Measurements from ENCODE around the gene MED12L.

The MED12L gene

DNA sequence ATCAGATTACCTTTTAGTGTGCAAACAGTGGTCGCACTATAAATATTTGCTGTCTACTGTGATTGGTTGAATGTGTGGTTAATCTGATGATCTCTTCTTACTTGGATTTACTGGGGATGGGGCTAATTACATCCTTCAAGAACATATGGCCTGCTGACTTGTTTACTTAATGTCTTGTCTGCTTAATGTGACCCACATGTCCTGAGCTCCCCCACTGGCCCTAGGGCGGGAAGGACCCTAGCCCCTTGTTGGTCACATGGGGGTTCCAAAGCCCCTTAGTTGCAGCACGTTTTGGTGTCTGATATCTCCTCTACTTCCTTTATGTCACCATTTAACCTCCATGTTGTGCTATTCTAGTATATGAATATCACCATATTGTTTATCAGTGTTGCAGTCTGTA, 316.9 kb downstream of the MED12L start:
- no peak for DNase-seq (ENCODE audit: low read depth in 2 of 3, low spot score in 1 of 3)

DNA sequence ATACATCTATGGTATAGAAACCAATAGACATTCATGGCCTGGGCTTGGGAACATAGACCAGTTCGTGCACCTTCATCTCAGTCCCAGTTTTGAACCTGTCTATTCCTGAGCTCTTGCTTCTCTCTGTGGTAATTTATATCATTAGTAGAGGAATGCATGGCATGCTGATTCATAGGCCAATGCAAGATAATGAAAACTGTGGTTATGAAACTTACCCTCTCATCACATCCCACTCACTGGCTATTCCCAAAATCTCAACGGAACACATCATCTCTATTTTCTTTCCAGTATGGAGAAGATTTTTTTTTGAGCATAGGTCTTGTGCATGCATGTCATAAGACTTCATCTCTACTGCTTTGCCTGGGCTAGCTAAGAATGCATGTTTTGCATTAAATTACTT, 317.8 kb downstream of the MED12L start:
- DNase-seq (ENCODE audit: low read depth in 2 of 3, low spot score in 1 of 3) = no peak

DNA sequence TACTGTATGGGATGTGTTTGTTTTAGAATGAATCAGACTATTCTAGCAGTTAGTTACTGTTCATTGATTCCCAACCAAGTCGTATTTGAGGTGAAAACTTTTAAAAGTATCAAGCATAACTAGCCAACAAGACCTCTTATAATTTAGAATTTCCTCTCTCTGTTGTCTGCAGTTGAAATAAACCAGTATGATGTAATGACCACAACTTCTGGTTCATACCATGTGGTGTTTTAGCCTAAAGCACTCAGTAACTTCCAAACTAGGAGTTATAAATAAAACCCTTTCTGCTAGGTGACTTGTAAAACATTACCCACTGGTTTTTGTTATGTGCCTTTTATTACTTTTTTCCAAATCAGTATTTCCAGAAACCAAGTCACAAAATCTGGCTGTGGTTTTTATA, 318.9 kb downstream of the MED12L start:
- no peak for DNase-seq (ENCODE audit: low read depth in 2 of 3, low spot score in 1 of 3)

DNA sequence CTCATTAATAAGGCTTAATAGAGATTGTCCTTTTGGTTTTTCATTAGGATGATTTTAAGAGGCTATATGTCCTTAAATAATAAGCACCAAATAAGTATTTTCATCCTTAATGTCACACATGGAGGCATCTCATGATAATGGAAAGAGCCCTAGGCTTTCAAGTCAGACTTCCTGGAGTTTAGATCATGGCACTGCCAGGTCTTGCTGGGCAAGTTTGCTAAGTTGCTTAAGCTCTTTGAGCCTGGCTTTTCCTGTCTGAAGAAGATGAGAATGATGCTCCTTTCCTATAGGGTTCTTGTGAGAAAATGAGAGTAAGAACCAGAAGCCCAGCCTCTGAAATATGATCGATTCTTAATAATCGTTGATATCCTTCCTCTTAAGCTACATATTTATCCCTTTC, 322.5 kb downstream of the MED12L start:
- no peak for DNase-seq (ENCODE audit: low read depth in 2 of 3, low spot score in 1 of 3)

DNA sequence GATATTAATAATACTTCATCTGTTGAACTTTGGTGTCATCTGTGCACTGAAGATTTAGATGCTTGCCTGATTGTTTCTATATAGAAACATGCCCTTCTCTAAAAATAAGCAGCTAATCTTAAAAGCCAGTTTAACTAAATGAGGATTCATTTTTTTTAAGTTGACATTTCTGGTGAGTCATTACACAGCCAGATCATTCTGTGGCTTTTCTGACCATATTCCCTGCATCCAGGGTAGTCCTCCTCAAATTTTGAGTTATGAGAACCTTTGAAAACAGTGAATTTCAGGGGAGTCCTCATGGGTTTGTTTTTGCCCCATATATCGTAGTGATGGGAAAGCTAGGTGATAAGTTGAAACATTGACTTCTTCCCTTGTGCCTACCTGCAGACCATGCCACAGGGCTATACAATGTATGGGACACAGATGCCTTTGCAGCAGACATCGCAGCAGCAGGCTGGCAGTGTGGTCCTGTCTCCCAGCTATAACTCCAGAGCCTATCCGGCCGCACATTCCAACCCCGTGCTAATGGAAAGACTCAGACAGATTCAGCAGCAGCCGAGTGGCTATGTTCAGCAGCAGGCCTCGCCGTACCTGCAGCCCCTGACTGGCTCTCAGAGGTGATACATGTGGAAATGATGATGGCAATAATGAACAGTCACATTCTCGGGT, 325.6 kb downstream of the MED12L start:
- DNase-seq (ENCODE audit: low read depth in 2 of 3, low spot score in 1 of 3) = no peak

DNA sequence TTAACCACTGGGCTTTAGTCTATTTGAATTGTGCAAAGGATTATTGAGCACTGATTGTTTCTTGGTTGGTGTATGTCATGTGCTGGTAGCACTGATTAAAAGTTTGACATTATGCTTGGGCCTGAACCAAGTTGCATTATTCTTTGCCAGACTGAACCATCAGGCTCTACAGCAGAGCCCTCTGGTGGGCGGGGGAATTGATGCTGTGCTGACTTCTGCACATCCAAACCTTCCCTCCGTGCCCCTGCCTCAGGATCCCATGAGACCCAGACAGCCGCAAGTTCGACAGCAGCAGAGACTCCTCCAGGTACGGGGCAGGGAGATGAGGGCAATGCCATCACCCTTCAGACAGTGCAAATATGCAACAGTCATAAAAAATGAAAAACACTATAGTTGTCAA, 327.5 kb downstream of the MED12L start:
- DNase-seq (ENCODE audit: low read depth in 2 of 3, low spot score in 1 of 3) = no peak

DNA sequence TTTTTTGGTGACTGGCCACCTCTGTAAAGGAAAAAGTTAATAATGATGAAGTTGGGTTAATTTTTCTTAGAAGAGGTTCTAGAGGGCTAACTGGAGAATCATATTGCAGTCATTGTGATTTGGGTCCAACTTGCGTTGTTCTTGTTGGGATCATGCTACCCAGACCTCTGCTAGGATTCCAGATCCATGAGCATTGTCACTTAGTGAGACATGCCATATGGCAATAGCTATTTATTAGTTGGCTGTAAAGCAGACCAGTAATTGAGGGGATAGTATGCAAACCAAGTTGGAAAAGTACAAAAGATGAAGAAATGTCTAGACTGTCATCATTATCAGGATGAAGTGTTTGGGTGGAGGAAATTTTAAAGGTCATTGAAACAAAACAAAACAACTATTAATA, 329.8 kb downstream of the MED12L start:
- DNase-seq (ENCODE audit: low read depth in 2 of 3, low spot score in 1 of 3) = no peak

DNA sequence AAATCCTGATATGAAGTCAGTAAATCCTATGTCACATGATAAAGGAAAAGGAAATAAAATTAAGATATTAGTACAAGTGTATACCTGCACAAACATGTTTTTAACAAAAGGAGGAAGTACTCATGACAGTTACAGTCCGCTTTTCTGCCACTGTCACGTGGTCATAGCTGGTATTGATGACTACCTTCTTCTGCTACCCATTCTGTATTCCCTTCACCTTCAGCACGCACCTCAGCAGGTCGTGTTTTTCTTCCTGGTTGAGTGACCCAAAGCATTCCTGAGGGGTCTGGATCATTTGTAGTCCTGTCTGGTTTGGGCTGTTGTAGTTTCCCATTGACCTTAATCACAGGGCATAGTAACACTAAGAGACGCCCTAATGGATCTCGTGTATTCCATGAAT, 334.3 kb downstream of the MED12L start:
- no peak for DNase-seq (ENCODE audit: low read depth in 2 of 3, low spot score in 1 of 3)

DNA sequence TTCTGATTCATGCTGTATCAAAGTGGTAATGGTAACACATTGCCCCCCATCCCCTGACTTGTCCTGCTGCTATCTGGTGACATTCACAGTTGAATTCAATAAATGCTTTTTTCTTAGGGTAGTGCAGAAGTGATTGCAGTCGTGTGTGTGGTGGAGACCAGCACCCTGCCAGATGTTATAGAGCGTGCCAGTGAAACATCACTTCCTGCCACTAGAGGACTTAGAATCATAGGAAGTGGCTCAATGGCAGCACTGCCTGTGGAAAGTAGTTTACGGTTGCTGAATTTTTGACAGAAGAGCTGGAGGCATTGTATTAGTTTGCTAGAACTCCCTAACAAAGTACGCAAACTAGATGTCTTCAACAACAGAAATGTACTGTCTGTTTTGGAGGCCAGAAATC, 336.5 kb downstream of the MED12L start:
- DNase-seq (ENCODE audit: low read depth in 2 of 3, low spot score in 1 of 3) = no peak

DNA sequence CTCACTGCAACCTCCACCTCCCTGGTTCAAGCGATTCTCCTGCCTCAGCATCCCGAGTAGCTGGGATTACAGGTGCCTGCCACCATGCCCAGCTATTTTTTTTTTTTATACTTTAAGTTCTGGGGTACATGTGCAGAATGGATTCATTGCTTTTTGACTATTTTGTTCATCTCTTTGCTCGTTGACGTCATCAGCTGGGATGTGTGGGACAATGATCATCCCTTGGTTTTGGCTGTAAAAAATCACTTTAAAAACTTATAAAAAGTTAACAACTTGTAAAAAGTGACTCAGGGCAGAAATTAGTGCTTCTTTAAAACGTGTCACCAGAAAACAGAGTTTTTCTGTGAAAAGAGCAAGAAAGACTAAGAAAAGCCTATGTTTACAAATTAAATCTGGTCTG, 337.6 kb downstream of the MED12L start:
- DNase-seq (ENCODE audit: low read depth in 2 of 3, low spot score in 1 of 3) = no peak

DNA sequence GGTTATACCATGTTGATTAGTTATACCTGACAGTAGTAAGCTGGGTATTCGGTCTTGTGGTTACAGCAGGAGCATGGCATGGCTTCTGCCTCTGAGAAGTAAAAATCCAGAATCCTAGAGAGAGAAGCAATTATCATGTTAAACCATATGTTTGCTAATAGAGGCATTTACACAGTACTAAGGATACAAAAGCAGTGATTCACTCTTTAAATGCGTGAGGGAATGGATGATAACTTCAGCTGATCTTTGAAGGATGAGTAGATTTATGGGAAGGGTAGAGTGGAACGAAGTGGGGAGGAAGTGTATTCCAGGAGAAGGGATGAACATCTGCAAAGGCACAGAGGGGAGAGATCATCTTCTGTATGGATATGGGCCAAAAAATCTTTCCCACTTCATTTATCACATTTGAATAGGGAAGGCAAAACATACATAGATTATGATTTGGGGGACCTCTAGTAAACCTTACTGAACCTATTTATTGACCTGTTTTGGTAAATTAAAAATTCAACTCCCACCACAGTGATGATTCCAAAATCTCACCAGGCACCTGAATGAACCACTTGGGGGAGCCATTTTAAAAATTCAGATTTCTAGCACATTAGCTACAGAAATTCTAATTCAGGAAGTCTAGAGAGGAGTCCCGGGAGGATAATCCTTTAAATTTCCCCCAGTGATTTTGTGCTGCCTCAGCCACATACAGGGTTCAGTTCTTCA, 340.3 kb downstream of the MED12L start:
- no peak for DNase-seq (ENCODE audit: low read depth in 2 of 3, low spot score in 1 of 3)

DNA sequence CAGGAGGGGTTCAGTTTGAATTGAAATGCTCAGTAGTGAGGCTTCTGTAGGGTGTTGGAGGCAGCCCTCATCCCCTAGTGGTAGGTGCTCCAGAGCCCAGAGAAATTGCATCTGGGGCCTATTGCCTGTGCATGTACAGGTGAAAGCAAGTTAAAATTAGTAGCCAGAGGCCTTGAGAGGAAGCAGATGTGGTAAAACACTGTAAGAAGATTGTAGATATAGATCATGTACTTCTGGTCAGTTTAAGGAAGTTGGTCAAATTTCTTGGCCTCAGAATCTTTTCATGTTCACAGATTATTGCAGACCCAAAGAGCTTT, 340.8 kb downstream of the MED12L start:
- no peak for DNase-seq (ENCODE audit: low read depth in 2 of 3, low spot score in 1 of 3)

DNA sequence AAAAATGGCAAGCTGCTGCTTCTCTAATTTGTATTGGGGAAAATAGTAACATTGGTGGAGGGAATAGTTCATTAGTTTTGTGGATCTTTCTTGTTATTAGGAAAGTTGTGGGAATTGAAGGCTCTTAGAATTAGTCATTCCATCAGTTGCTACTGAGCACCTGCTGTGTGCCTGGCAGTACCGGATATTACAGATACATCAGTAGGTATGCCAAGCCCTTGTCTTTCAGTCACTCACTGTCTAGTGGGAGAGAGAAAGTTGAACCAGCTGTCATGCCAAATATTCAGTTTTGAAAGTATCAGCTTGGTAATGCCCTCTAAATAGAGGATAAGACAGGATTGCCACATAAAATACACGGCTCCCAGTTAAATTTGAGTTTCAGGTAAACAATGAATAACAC, 342.9 kb downstream of the MED12L start:
- no peak for DNase-seq (ENCODE audit: low read depth in 2 of 3, low spot score in 1 of 3)

DNA sequence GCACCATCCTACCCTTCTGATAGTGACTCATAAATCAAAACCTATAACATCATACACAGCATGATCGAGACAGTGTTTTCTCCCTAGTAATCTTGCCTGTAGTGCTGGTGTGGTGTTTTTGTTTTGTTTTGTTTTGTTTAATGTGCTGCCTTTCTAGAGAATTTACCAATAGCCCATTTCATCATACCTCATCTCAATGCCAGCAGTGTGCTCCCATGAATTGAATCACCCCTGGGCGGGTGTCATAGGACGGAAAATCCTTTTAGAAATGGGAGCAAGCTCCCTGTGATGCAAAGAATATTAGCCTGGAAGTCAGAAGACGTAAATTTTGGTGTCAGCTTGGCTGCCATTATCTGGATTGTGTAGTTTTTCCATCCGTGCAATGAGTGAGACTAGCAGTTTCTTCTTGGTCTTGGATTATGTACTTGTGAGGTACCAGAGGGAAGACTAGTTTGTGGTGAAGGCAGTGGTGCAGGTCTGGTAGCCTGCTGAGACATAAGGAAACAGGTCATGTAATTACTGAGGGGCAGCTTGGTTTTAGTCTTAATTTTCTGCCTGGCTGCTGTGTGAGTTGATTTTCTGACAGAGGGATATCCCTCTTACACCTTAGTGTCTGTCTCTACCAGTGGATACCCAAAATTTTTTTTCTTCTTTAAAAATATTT, 345.5 kb downstream of the MED12L start:
- DNase-seq (ENCODE audit: low read depth in 2 of 3, low spot score in 1 of 3) = no peak

DNA sequence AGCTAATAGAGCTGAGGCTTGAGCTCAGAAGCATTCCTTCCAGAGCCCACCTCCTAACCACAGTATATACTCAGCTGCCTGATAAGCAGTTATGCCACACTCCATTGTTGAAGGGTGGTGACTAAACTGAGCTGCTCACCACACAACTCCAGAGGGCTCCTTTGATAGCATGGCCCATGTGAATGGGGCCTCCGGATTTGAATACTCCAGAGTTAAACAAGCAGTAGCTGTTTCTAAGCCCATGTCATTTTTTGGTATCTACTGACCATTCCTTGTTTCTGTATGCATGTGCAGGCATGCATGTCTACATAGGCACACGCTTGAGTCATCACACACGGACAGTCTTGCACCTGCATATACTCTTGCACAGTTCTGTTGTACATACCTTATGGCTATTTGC, 346.5 kb downstream of the MED12L start:
- no peak for DNase-seq (ENCODE audit: low read depth in 2 of 3, low spot score in 1 of 3)

DNA sequence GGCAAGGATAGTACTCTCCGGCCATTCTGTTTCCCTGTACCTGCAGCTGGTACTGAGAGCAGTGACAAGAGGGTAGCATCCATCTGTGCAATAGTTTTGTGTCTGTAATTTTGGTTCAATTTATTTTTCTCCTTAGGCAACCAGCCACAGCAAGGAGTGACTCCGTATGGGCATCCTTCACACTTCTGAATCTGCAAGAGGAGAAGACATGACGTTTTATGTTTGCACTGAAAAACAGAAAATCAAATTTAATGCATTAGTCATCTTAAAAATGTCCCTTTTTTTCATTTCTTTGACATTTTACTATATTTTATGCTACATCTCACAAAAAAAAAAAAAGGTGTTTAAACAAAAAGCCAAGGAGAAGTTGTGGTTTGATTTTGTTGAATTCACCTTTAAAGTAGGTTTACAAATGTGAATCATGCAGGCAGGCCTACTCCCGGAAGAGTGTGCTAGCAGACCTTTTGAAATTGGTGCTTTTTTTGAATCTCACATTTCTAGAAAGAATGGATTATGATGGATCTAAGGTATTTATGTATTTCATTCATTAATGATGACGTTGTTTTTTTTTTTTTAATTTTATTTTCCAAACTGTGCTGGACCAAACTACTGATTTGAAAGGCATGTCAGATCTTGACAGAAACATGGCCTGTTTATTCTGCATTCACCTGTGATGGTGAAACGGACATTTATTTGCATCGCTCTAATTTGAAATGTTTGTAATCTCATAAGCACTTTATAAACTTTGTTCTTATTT, 347.3 kb downstream of the MED12L start:
- DNase-seq (ENCODE audit: low read depth in 2 of 3, low spot score in 1 of 3) = no peak

DNA sequence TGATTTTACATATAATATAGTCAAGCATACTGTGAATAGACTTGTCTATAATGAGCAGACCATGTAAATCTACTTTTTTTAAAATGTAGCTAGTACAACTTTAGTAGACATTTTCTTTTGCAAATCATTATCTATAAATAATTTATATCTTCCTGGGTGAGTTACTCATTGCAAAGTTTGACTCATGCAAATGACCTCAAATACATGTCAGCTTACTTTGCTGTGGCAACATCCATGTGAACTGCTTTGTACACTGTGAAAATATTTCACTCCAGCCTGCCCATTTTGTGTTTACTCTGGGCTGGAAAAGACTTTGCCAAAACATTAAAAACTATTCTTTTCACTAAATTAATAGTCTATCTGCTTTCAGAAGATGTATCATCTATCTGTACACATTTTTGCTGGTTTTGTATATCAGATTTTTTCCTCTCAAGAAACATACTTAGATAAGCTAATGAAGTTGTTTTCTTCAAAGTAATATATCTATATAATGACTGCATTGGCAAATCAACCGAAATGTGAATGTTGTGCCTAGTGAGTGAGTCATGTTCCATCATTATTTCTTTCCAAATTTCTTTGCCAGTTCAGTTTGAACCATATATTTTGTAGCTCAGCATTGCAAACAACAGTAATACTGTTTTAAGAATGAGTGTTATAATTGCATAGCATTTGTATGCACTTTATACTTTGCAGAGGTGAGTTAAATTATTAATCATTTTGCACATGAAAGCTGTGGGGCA, 348.9 kb downstream of the MED12L start:
- DNase-seq (ENCODE audit: low read depth in 2 of 3, low spot score in 1 of 3) = no peak

DNA sequence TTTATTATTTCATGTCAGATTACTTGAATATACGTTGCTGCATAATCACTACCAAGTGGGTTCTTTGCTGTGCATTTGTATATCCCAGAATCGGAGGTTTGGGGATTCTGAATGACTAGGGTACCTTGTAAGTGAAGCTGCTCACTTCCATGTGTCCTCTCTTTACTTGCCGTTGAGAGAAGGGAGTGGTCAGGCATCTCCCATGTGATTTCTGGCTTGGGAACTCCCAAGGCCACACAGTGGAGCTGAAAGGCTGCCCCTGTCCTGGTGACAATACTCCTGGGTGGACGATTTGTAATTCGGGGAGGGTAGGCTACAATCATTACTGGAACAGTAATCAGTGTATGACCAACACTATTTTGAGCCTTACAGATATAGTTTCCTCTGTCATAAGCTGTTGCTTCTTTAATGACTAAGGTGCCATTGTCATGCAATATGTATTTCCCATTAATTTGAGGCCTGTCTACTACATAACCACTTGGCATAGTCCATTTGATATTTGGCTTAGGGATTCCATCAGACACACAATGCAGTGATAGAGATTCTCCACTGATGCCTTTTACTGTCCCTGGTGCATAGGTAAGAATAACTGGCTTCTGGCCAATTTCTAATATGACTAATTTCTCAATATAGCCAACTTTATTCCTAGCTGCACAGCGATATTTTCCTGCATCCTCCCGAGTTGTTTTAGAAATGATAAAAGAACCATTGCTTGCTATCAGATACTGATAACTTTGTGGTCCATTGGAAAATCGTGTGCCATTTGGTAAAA, 351.4 kb downstream of the MED12L start:
- DNase-seq (ENCODE audit: low read depth in 2 of 3, low spot score in 1 of 3) = no peak

DNA sequence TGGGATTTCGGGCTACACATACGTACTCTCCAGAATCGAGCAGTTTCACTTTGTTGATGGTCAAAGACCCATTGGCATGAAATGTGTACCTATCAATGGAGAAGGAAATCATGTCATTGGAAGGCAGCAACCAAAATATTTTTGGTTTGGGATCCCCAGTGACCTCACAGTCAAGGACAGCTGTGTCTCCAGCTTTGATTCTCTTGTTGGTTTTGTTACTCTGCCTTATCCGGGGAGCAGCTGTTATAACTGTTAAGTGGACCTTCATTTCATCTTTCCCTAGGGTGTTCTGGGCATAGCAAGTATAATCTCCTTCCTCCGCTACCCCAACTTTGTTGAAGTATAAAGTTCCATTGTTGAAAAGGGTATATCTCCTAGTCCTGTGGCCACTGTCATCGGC, 352.4 kb downstream of the MED12L start:
- DNase-seq (ENCODE audit: low read depth in 2 of 3, low spot score in 1 of 3) = no peak

DNA sequence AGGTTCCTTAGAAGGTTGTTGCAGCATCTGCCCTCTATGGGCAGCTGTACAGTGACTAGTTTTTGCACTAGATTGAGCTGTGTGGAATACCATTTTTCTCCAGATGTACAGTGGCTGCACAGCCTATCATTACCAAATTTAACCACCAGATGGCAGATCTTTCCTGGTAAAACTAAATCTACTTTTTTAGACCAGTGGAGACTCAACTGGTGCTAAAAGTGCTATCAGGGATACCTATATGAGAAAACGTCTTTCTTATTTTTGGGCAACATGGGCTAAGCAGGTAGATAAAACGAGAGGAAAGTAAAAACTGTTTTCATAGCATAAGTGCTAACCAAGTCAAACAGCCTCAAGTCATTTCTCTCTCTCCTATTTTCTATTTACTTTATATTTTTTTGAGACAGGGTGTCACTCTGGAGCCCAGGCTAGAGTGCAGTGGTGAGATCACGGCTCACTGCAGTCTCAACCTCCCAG, 354.2 kb downstream of the MED12L start:
- DNase-seq (ENCODE audit: low read depth in 2 of 3, low spot score in 1 of 3) = peak in 1 of 3 donors; percentile 14
